Heart left ventricle (tissue), 13 donors: ENCODE measurements around the gene ATP7B.

Experiments used
- CTCF ChIP-seq, 12 donors: fragments of 200-600 bp; sonication (generic) in 4 of 12; IDR thresholded peaks; one replicate each; pipeline versions ENCODE4 v1.5.0 to v1.8.0; 2018 to 2022; ENCODE audit warnings: antibody characterized with exemption in 12 of 12, mild to moderate bottlenecking in 5 of 12
- POLR2A ChIP-seq, 2 donors: fragments of 450-650 bp; IDR thresholded peaks; one replicate each; pipeline ENCODE4 v1.6.1; 2017; ENCODE audit warnings: antibody characterized with exemption in 2 of 2, mild to moderate bottlenecking in 2 of 2, moderate library complexity in 2 of 2
- donor health status: ischemic (EF 13 %, LVEDD 7.1; RV severe dilation, severe dysfunction).
- donor health status: DM: no; HTN: yes; CAD: no.
- donor health status: DM: no; HTN: no; CAD: no.
- donor health status: ischemic (EF 25% LVEDD 6.9; RV normal size, moderate dysfunction).
- donor health status: ischemic (EF 25% LVEDD 5.7; RV mildly dilated, moderate dysfunction).
- donor health status: ischemic (EF 35%, LVEDD 5.7; RV mildly dilated, moderate dysfunction).
- donor health status: nonischemic (EF 11% LVEDD 7.7; RV severe dilation, severe dysfunction).
- donor health status: DM: yes; HTN: yes; CAD: no.
- donor health status: PGD.
- donor health status: ischemic (EF 29% LVEDD 5.4; RV normal size, mild dysfunction).
- donor health status: nonischemic (EF 23%, LVEDD 6.1; RV moderate dilation, normal function).

- TF ChIP-seq POLR2A (IDR thresholded peaks at IDR 0.05), result no peak
- no peak for TF ChIP-seq CTCF (IDR thresholded peaks at IDR 0.05)
Observed at GRCh38 chr13:52026246-52026626, 15.0 kb upstream of the ATP7B start.
